Measurements from ENCODE around the gene ARHGEF4. TPM values are rescaled to one million over a fixed set of nuclear protein-coding genes. Genes with fewer than 3 reads are reported as not detected.

The ARHGEF4 gene
- total and polyA plus RNA-seq, 5 donors = 1.8 to 5.2 (median 2.8) TPM

DNA sequence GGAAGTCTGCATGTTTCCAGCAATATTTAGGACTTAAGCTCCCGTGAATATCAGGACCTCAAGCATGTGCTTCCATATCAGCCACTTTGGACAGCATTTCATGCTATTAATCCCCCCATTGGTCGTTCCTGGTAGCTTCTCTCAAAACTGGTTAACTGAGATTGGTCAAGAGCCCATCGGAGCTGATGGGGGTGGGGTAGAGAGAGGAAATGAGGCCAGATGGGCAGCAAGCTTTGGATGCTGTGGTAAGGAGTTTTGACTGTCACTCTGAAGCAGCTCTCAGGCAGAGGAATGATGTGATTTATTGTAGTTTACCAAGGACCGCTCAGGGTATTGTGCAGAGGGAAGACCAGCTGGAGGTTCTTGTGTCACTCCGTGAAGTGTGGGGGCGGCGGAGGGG is 174.8 kb downstream of the ARHGEF4 start:
- DNase-seq = no peak
- no peak for ATAC-seq
- Histone ChIP-seq H3K4me1 (ENCODE audit: control insufficient read depth, insufficient read depth, low read length) (no peaks in the 10 kb centered on the region), H3K27ac (ENCODE audit: low read length) (no peak overlapping the region), H3K27me3 (ENCODE audit: control insufficient read depth, insufficient read depth) (no peaks in the 10 kb centered on the region), H3K9me3 (ENCODE audit: control insufficient read depth, low read length) (no peaks in the 10 kb centered on the region), H3K4me3 (ENCODE audit: low read length) (no peak overlapping the region)
- intact Hi-C loops (cut with DNase I) = no loop called here
- WGBS = 58% methylated on average over 7 of the region's 7 CpGs

DNA sequence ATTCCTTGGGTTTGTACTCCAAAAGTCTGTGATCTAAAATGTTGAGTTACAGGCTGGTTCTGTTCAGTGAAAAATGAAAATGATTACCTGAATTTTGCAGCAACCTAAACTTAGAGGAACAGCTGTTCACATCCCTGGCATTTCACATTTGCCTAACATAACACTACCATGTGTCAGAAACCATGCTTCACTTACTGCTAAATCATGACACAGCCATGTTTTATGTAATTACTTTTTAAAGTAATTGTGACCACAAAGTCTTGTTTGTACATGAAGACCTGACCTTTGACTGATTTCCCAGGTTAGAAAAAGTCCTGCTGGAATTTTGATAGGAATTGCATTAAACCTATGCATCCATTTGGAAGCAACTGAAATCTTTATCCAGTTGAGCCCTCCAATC is 177.4 kb downstream of the ARHGEF4 start:
- no peak overlapping the region for H3K4me3 ChIP-seq (ENCODE audit: low read length)
- no peaks in the 10 kb centered on the region for H3K4me1 ChIP-seq (ENCODE audit: control insufficient read depth, insufficient read depth, low read length)
- no peak for ATAC-seq
- H3K27ac ChIP-seq (ENCODE audit: low read length) = no peak overlapping the region
- intact Hi-C loops (cut with DNase I) = no loop called here
- H3K27me3 ChIP-seq (ENCODE audit: control insufficient read depth, insufficient read depth) = no peaks in the 10 kb centered on the region
- no peak for DNase-seq
- no peaks in the 10 kb centered on the region for H3K9me3 ChIP-seq (ENCODE audit: control insufficient read depth, low read length)

DNA sequence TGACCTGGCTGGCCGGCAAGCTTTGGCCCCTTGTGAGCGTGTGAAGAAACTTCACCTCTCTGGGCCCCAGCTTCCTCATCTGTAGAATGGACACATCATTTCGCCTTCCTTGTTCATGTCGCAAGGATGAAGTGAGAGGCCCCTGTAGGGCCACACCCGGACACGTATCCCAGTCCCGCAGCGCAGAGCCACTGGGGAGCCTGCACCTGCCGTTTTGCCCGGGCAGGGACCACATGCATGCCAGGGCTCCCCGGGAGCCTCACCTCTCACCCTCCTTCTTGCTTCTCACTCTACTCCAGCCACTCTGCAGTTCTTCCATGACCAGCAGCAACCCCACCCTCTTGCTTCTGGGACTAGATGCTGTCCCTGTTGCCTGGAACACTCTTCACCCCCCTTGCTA is 179.1 kb downstream of the ARHGEF4 start:
- no peak overlapping the region for H3K4me3 ChIP-seq (ENCODE audit: low read length)
- no peaks in the 10 kb centered on the region for H3K9me3 ChIP-seq (ENCODE audit: control insufficient read depth, low read length)
- WGBS = 90% methylated on average over 11 of the region's 11 CpGs
- H3K4me1 ChIP-seq (ENCODE audit: control insufficient read depth, insufficient read depth, low read length) = no peaks in the 10 kb centered on the region
- no peaks in the 10 kb centered on the region for H3K27me3 ChIP-seq (ENCODE audit: control insufficient read depth, insufficient read depth)
- no peak overlapping the region for H3K27ac ChIP-seq (ENCODE audit: low read length)
- DNase-seq (no peak), ATAC-seq (no peak)
- intact Hi-C loops (cut with DNase I) = no loop called here

GRCh38 chr2:131016826-131017741 is 180.4 kb downstream of the ARHGEF4 start:
- ATAC-seq (peak in 1 of 2 donors; percentile 36), DNase-seq (no peak)
- H3K27me3 ChIP-seq (ENCODE audit: control insufficient read depth, insufficient read depth) = no peaks in the 10 kb centered on the region
- no peak overlapping the region for H3K4me3 ChIP-seq (ENCODE audit: low read length)
- no peak overlapping the region for H3K27ac ChIP-seq (ENCODE audit: low read length)
- intact Hi-C loops (cut with DNase I) = no loop called here
- no peaks in the 10 kb centered on the region for H3K9me3 ChIP-seq (ENCODE audit: control insufficient read depth, low read length)
- 35% methylated on average over 8 of the region's 8 CpGs for WGBS
- H3K4me1 ChIP-seq (ENCODE audit: control insufficient read depth, insufficient read depth, low read length) = no peaks in the 10 kb centered on the region

GRCh38 chr2:131022731-131023130 is 186.0 kb downstream of the ARHGEF4 start:
- intact Hi-C loops (cut with DNase I) = no loop called here
- Histone ChIP-seq H3K27me3 (ENCODE audit: control insufficient read depth, insufficient read depth) (no peaks in the 10 kb centered on the region), H3K4me1 (ENCODE audit: control insufficient read depth, insufficient read depth, low read length) (no peaks in the 10 kb centered on the region), H3K4me3 (ENCODE audit: low read length) (no peak overlapping the region), H3K27ac (ENCODE audit: low read length) (no peak overlapping the region), H3K9me3 (ENCODE audit: control insufficient read depth, low read length) (peaks cover 2% of the 10 kb centered on the region)
- WGBS = 51% methylated on average over 1 of the region's 1 CpG
- DNase-seq (no peak), ATAC-seq (no peak)

- Histone ChIP-seq H3K27ac (ENCODE audit: low read length) (no peak overlapping the region), H3K4me1 (ENCODE audit: control insufficient read depth, insufficient read depth, low read length) (no peaks in the 10 kb centered on the region), H3K4me3 (ENCODE audit: low read length) (no peak overlapping the region), H3K27me3 (ENCODE audit: control insufficient read depth, insufficient read depth) (no peaks in the 10 kb centered on the region), H3K9me3 (ENCODE audit: control insufficient read depth, low read length) (peaks cover 2% of the 10 kb centered on the region)
- ATAC-seq (no peak), DNase-seq (no peak)
- 93% methylated on average over 1 of the region's 1 CpG for WGBS
- intact Hi-C loops (cut with DNase I) = no loop called here
Observed at GRCh38 chr2:131023758-131024157, 187.0 kb downstream of the ARHGEF4 start.

- ATAC-seq = no peak
- H3K27me3 ChIP-seq (ENCODE audit: control insufficient read depth, insufficient read depth) = no peaks in the 10 kb centered on the region
- WGBS = 64% methylated on average over 5 of the region's 5 CpGs
Observed at GRCh38 chr2:131026919-131027318, 190.2 kb downstream of the ARHGEF4 start.

GRCh38 chr2:131027566-131028528 is 191.1 kb downstream of the ARHGEF4 start:
- H3K4me1 ChIP-seq (ENCODE audit: control insufficient read depth, insufficient read depth, low read length) = no peaks in the 10 kb centered on the region
- ATAC-seq (no peak), DNase-seq (no peak)
- intact Hi-C loops (cut with DNase I) = no loop called here
- no peak overlapping the region for H3K27ac ChIP-seq (ENCODE audit: low read length)
- no peaks in the 10 kb centered on the region for H3K27me3 ChIP-seq (ENCODE audit: control insufficient read depth, insufficient read depth)
- H3K4me3 ChIP-seq (ENCODE audit: low read length) = no peak overlapping the region
- peaks cover 2% of the 10 kb centered on the region for H3K9me3 ChIP-seq (ENCODE audit: control insufficient read depth, low read length)
- 86% methylated on average over 12 of the region's 12 CpGs for WGBS

More at GRCh38 chr2:131026919-131027318, 190.2 kb downstream of the ARHGEF4 start:
- no peak for DNase-seq
- intact Hi-C loops (cut with DNase I) = no loop called here
- peaks cover 2% of the 10 kb centered on the region for H3K9me3 ChIP-seq (ENCODE audit: control insufficient read depth, low read length)
- H3K4me1 ChIP-seq (ENCODE audit: control insufficient read depth, insufficient read depth, low read length) = no peaks in the 10 kb centered on the region
- no peak overlapping the region for H3K4me3 ChIP-seq (ENCODE audit: low read length)
- no peak overlapping the region for H3K27ac ChIP-seq (ENCODE audit: low read length)

- Histone ChIP-seq H3K27ac (ENCODE audit: low read length) (no peak overlapping the region), H3K9me3 (ENCODE audit: control insufficient read depth, low read length) (peaks cover 2% of the 10 kb centered on the region), H3K4me3 (ENCODE audit: low read length) (no peak overlapping the region), H3K4me1 (ENCODE audit: control insufficient read depth, insufficient read depth, low read length) (no peaks in the 10 kb centered on the region), H3K27me3 (ENCODE audit: control insufficient read depth, insufficient read depth) (no peaks in the 10 kb centered on the region)
- no peak for DNase-seq
- intact Hi-C loops (cut with DNase I) = no loop called here
- 73% methylated on average over 8 of the region's 8 CpGs for WGBS
- no peak for ATAC-seq
Observed at GRCh38 chr2:131029812-131030211, 193.1 kb downstream of the ARHGEF4 start.

GRCh38 chr2:131030478-131030971 is 193.8 kb downstream of the ARHGEF4 start:
- 48% methylated on average over 13 of the region's 13 CpGs for WGBS

GRCh38 chr2:131031431-131031841 is 194.7 kb downstream of the ARHGEF4 start:
- intact Hi-C loops (cut with DNase I) = no loop called here
- Histone ChIP-seq H3K4me1 (ENCODE audit: control insufficient read depth, insufficient read depth, low read length) (no peaks in the 10 kb centered on the region), H3K27ac (ENCODE audit: low read length) (no peak overlapping the region), H3K27me3 (ENCODE audit: control insufficient read depth, insufficient read depth) (no peaks in the 10 kb centered on the region), H3K9me3 (ENCODE audit: control insufficient read depth, low read length) (peaks cover 2% of the 10 kb centered on the region), H3K4me3 (ENCODE audit: low read length) (no peak overlapping the region)
- ATAC-seq = no peak
- 76% methylated on average over 9 of the region's 9 CpGs for WGBS
- DNase-seq = no peak

More at GRCh38 chr2:131030478-131030971, 193.8 kb downstream of the ARHGEF4 start:
- DNase-seq (no peak), ATAC-seq (no peak)
- intact Hi-C loops (cut with DNase I) = no loop called here
- H3K27ac ChIP-seq (ENCODE audit: low read length) = no peak overlapping the region
- H3K4me3 ChIP-seq (ENCODE audit: low read length) = no peak overlapping the region
- H3K27me3 ChIP-seq (ENCODE audit: control insufficient read depth, insufficient read depth) = no peaks in the 10 kb centered on the region
- H3K9me3 ChIP-seq (ENCODE audit: control insufficient read depth, low read length) = peaks cover 2% of the 10 kb centered on the region
- no peaks in the 10 kb centered on the region for H3K4me1 ChIP-seq (ENCODE audit: control insufficient read depth, insufficient read depth, low read length)

Measured in right cardiac atrium (tissue), 5 donors.